Measurements from ENCODE around the gene PDS5B. TPM values are rescaled to one million over a fixed set of nuclear protein-coding genes. Genes with fewer than 3 reads are reported as not detected.
A peak's percentile ranks its signal among the peaks of the same experiment; 100 is the strongest.

Gene PDS5B
- total and polyA plus RNA-seq, 2 of the 8 experiments (the other 6 are each of a cell fraction or from before 2014, with no cell fraction given): 5.5 to 54.6 TPM

DNA sequence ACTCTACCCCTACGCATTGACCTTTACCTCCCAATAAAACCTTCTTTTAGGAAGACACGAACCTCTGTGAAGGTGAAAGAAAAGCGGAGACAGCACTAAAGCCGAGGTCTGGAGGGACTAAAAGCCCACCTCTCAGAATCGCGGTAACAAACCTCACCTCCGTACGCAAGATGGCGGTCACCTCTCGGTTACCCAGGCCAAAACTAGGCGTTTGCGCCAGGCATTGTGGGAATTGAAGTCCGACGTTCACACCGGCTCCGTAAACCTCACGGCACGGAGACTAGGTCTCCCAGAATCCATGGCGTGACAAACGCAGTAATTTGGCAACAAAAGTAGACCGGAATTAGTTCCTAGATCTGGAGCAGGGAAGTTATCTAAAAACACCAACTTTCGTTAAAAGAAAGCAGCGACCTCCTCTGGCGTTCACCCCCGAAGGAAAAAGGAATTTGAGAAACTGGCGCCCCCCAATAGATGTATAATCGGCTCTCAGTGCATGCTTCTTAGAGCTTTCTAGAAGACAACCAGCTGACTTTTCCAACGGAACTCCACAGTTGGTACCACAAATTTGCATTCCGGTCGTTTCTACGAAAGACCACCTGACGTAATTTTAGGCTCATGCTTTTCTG lies 47.5 kb upstream of the PDS5B start, which contains the start of gene N4BP2L2 (continued):
- TF ChIP-seq PHF8 (conservative IDR thresholded peaks at IDR 0.05; ENCODE audit: low read depth, low read length): peak; percentile 58
- no peak for TF ChIP-seq CHD1 (IDR thresholded peaks at IDR 0.05; ENCODE audit: low read depth, low read length)
- TF ChIP-seq SP2 (IDR thresholded peaks at IDR 0.05; ENCODE audit: low read length): no peak
- TF ChIP-seq SIX5 (IDR thresholded peaks at IDR 0.05; ENCODE audit: low read depth, low read length): peak; percentile 88
- TF ChIP-seq NRF1 (IDR thresholded peaks at IDR 0.05; ENCODE audit: low read depth, low read length): no peak
- TF ChIP-seq ASH2L (IDR thresholded peaks at IDR 0.05; ENCODE audit: low read length): peak; percentile 64
- TF ChIP-seq RBBP5 (IDR thresholded peaks at IDR 0.05; ENCODE audit: borderline replicate concordance, low read depth, low read length): no peak
- TF ChIP-seq HDAC6 (IDR thresholded peaks at IDR 0.05; ENCODE audit: low read depth, low read length): no peak
- TF ChIP-seq, protein P1, sequence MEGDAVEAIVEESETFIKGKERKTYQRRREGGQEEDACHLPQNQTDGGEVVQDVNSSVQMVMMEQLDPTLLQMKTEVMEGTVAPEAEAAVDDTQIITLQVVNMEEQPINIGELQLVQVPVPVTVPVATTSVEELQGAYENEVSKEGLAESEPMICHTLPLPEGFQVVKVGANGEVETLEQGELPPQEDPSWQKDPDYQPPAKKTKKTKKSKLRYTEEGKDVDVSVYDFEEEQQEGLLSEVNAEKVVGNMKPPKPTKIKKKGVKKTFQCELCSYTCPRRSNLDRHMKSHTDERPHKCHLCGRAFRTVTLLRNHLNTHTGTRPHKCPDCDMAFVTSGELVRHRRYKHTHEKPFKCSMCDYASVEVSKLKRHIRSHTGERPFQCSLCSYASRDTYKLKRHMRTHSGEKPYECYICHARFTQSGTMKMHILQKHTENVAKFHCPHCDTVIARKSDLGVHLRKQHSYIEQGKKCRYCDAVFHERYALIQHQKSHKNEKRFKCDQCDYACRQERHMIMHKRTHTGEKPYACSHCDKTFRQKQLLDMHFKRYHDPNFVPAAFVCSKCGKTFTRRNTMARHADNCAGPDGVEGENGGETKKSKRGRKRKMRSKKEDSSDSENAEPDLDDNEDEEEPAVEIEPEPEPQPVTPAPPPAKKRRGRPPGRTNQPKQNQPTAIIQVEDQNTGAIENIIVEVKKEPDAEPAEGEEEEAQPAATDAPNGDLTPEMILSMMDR (IDR thresholded peaks at IDR 0.05; ENCODE audit: control extremely low read depth in 1 of 3, insufficient read depth in 1 of 3, low read depth in 1 of 3, low read length in 3 of 3): peak in 1 of 3 experiments; percentile 11; a peak in 1 of 4 replicates
- TF ChIP-seq CTBP2 (IDR thresholded peaks at IDR 0.05; ENCODE audit: borderline replicate concordance, insufficient read depth, insufficient read length, low read length): no peak
- TF ChIP-seq HDAC2 (IDR thresholded peaks at IDR 0.05; ENCODE audit: borderline replicate concordance in 1 of 2, low read depth in 2 of 2, low read length in 2 of 2): 0 out of 4 replicates have a peak, but pooled peaks of 1 of the 2 experiments have one; percentile 66
- TF ChIP-seq CHD2 (IDR thresholded peaks at IDR 0.05; ENCODE audit: low read length): peak; percentile 72
- no peak for TF ChIP-seq TCF12 (IDR thresholded peaks at IDR 0.05; ENCODE audit: low read depth, low read length)
- no peak for TF ChIP-seq RXRA (IDR thresholded peaks at IDR 0.05; ENCODE audit: insufficient read depth, low read depth, low read length)
- TF ChIP-seq YY1 (IDR thresholded peaks at IDR 0.05; ENCODE audit: low read depth, low read length): peak; percentile 99
- no peak for TF ChIP-seq SP1 (IDR thresholded peaks at IDR 0.05; ENCODE audit: low read depth, low read length)
- TF ChIP-seq FOSL1 (IDR thresholded peaks at IDR 0.05; ENCODE audit: insufficient read depth, low read depth, low read length): no peak
- peak; percentile 41 to 70; a peak in 2 of 3 replicates for TF ChIP-seq POLR2A (IDR thresholded peaks at IDR 0.05; ENCODE audit: control extremely low read depth in 1 of 2, low read depth in 2 of 2, low read length in 2 of 2)
- TF ChIP-seq BRCA1 (IDR thresholded peaks at IDR 0.05; ENCODE audit: low read depth, low read length): no peak
- TF ChIP-seq CEBPB (IDR thresholded peaks at IDR 0.05; ENCODE audit: low read depth, low read length): no peak
- no peak for TF ChIP-seq MAFK (IDR thresholded peaks at IDR 0.05; ENCODE audit: low read depth, low read length)
- no peak for TF ChIP-seq BCL11A (IDR thresholded peaks at IDR 0.05; ENCODE audit: low read depth in 2 of 2, low read length in 2 of 2)
- TF ChIP-seq EZH2 (IDR thresholded peaks at IDR 0.05; ENCODE audit: low read depth, low read length, severe bottlenecking): no peak
- TF ChIP-seq TEAD4 (IDR thresholded peaks at IDR 0.05; ENCODE audit: low read depth, low read length): peak; percentile 2; the same call in 1 of the 2 replicates

Measured in H1 (cell line).